ENCODE results near the gene PLXDC2.

PLXDC2 gene

DNA sequence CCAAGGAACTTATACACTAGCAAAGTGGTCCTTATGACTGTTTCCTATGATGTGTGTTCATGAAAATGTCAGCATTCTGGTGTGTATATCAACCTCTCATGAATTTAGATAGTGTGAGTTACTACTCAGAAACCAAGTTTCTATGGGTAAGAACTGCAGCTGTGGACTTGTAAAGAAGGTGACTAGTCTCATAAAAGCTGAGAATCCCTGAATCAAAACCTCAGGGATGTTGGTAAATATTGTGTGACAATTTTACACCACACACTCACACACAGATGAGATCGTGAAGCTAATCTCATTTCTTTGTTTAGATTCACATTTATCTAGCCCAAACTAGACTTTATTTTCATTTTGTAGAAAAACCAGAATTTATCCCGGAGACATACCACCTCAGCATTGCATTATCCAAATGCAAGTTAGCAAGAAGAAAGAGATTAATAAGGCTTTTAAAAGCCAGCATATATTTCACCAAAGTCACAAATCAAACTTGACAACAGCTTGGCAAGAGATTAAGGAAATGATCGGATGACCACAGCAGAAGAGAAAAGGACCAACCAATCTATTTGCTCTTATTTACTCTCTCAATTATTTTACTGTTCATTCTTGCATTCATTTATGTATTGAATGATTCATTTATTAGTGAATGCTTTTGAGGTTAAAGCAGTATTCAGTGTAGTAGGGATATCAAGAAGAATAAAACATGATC, 92.9 kb downstream of the PLXDC2 start:
- no peak overlapping the region for H3K4me3 ChIP-seq (ENCODE audit: low read length)
- TF ChIP-seq, protein P1, sequence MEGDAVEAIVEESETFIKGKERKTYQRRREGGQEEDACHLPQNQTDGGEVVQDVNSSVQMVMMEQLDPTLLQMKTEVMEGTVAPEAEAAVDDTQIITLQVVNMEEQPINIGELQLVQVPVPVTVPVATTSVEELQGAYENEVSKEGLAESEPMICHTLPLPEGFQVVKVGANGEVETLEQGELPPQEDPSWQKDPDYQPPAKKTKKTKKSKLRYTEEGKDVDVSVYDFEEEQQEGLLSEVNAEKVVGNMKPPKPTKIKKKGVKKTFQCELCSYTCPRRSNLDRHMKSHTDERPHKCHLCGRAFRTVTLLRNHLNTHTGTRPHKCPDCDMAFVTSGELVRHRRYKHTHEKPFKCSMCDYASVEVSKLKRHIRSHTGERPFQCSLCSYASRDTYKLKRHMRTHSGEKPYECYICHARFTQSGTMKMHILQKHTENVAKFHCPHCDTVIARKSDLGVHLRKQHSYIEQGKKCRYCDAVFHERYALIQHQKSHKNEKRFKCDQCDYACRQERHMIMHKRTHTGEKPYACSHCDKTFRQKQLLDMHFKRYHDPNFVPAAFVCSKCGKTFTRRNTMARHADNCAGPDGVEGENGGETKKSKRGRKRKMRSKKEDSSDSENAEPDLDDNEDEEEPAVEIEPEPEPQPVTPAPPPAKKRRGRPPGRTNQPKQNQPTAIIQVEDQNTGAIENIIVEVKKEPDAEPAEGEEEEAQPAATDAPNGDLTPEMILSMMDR (conservative IDR thresholded peaks at IDR 0.05; ENCODE audit: low read depth, low read length), result no peak
- no peak for DNase-seq (ENCODE audit: low read depth)

DNA sequence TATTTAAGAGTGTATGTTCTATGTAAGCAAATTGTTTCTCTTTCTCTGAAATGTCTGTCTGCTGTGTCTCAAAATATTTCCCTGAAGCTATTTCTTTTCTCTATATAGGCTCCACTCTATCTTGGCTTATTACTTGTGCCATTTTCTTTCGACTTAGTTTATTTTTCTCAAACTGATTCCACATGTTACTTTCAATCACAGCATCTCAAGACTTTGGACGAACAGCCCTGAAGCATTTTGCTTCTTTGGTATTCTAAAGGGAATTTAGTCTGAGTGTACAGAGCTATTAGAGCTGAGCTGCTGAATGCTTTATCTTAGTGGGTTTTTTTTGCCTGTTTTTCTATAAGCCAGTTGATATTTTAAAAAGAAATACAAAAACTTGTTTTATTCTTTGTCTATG, 95.7 kb downstream of the PLXDC2 start:
- TF ChIP-seq, protein P1 (conservative IDR thresholded peaks at IDR 0.05; ENCODE audit: low read depth, low read length), result no peak
- H3K4me3 ChIP-seq (ENCODE audit: low read length), result no peak overlapping the region
- no peak for DNase-seq (ENCODE audit: low read depth)

DNA sequence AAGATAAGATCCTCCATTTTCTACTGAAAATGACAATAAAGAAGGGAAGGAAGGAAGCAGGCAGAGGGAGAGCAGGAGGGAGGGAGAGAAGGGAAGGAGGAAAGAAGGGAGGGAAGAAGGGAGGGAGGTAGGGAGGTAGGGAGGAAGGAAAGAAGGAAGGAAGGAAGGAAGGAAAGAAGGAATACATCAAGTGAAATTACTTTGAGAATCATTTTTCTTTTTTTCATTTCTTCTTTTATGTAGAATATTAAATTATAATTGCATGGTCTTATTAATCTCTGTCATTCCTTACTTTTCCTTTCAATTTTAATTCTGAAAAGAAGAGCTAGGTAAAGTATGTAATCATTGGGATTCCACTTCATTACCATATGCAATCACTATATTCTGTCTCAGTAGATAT, 97.8 kb downstream of the PLXDC2 start:
- H3K4me3 ChIP-seq (ENCODE audit: low read length), result no peak overlapping the region
- TF ChIP-seq, protein P1 (conservative IDR thresholded peaks at IDR 0.05; ENCODE audit: low read depth, low read length), result no peak
- no peak for DNase-seq (ENCODE audit: low read depth)

DNA sequence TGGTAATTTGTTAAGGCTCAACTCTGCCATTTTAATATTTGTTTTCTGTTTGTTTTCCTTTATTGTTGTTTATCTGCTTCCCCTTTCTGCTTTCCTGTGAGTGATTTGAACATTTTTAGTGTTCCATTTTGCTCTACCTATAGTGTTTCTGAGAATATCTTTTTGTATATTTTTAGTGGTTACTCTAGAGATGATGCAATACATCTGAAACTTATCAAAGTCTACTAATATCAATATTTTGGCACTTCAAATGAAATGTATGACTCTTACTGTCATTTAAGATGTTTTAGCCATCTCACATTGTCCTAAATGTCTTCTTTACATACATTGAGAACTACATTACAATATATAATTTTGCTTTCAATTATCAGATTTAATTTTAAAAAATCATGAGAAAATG, 98.9 kb downstream of the PLXDC2 start:
- H3K4me3 ChIP-seq (ENCODE audit: low read length), result no peak overlapping the region
- TF ChIP-seq, protein P1 (conservative IDR thresholded peaks at IDR 0.05; ENCODE audit: low read depth, low read length), result no peak
- no peak for DNase-seq (ENCODE audit: low read depth)

DNA sequence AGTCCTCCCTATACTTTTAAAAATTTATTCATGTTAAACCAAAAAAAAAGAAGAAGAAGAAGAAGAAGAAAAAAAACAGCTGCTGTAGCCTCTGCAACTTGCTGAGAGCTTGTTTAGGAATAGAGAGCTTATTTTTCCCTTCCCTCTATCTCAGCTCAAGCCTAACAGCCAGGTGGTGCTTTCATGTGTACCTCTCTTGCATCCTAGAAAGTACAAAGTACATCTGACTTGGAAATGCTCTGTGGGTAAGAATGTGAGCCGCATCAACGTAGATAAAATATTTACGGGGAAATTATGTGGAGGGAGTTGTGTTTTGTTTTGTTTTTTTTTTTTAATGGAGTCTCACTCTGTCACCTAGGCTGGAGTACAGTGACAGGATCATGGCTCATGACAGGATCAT, 99.6 kb downstream of the PLXDC2 start:
- no peak overlapping the region for H3K4me3 ChIP-seq (ENCODE audit: low read length)
- no peak for DNase-seq (ENCODE audit: low read depth)
- TF ChIP-seq, protein P1 (conservative IDR thresholded peaks at IDR 0.05; ENCODE audit: low read depth, low read length), result no peak

DNA sequence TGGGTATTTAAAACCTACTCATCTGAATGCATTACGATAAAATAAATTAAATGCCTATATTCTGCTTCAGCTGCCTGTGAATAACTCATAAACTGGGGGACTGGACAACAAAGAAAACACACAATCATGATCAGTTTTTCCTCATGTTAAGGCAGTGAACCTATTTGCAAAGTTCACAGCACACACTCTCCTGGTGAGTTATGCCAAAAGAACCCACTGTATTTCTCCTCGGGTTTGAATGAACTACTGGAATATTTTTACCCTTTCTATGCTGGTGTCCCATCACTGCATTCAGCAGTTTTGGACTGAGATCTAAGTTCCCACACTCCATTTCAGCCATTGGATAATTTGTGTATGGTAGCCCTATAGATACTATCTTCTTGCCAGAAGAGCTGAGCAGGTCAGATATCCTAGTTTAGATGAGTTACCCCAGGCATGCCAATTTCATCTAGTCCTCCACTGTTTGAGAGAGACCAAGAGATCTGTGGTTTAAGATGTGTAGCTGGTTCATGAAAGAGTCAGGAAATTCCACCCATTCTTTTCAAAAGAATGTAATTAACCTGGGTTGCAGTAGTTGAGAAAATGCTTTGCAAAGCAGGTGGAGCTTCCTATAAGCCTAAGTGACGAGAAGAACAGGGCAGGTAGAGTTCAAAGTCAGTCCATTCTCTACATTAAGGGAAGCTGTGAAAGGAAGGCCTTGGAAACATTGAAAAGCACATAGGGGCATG, 101.7 kb downstream of the PLXDC2 start:
- no peak overlapping the region for H3K4me3 ChIP-seq (ENCODE audit: low read length)
- no peak for DNase-seq (ENCODE audit: low read depth)
- TF ChIP-seq, protein P1 (conservative IDR thresholded peaks at IDR 0.05; ENCODE audit: low read depth, low read length), result no peak

- TF ChIP-seq, protein P1 (conservative IDR thresholded peaks at IDR 0.05; ENCODE audit: low read depth, low read length), result no peak
- H3K4me3 ChIP-seq (ENCODE audit: low read length), result no peak overlapping the region
- DNase-seq (ENCODE audit: low read depth), result no peak
These were observed 102.6 kb downstream of the PLXDC2 start for GRCh38 chr10:19918794-19919193.
